Endothelial cell of umbilical vein (primary cell): Measurements from ENCODE around the gene ZBTB48.

Experiments
- CTCF ChIP-seq, 2 donors: IDR thresholded peaks; 1 replicate in 1 of 2; 2 replicates in 1 of 2; pipeline ENCODE4 v1.5.1; 2011; ENCODE audit warnings: low read length in 2 of 2, mild to moderate bottlenecking in 2 of 2, moderate library complexity in 2 of 2, control low read depth in 1 of 2, inconsistent platforms in 1 of 2, low read depth in 1 of 2; ENCODE audit not compliant: insufficient read depth in 1 of 2; ENCODE audit errors: extremely low read depth in 1 of 2
- EZH2 ChIP-seq: IDR thresholded peaks from 2 replicates; pipeline ENCODE4 v1.6.1; 2012; ENCODE audit warnings: borderline replicate concordance, low read depth, mild to moderate bottlenecking, moderate library complexity, low read length, inconsistent platforms; ENCODE audit not compliant: severe bottlenecking
- FOS ChIP-seq: IDR thresholded peaks from 2 replicates; pipeline ENCODE4 v1.6.1; 2011; ENCODE audit warnings: mild to moderate bottlenecking, low read length, moderate library complexity, borderline replicate concordance; ENCODE audit not compliant: insufficient read depth
- GATA2 ChIP-seq: IDR thresholded peaks from 2 replicates; pipeline ENCODE4 v1.7.0; 2011; ENCODE audit warnings: low read depth, mild to moderate bottlenecking, moderate library complexity, mixed read lengths, low read length; ENCODE audit not compliant: insufficient read length, insufficient read depth
- JUN ChIP-seq: IDR thresholded peaks from 2 replicates; pipeline ENCODE4 v1.6.1; 2011; ENCODE audit warnings: borderline replicate concordance, low read depth; ENCODE audit not compliant: insufficient read length, insufficient read depth
- MAX ChIP-seq: IDR thresholded peaks from 2 replicates; pipeline ENCODE4 v1.6.1; 2011; ENCODE audit not compliant: insufficient read depth, insufficient read length
- MYC ChIP-seq: IDR thresholded peaks from one replicate; pipeline ENCODE4 v1.6.1; 2011; ENCODE audit warnings: mild to moderate bottlenecking, low read depth, low read length
- POLR2A ChIP-seq: IDR thresholded peaks from 2 replicates; pipeline ENCODE4 v1.6.1; 2012; ENCODE audit warnings: low read depth, mild to moderate bottlenecking, control low read depth, low read length
- POLR2AphosphoS5 ChIP-seq: IDR thresholded peaks from 2 replicates; pipeline ENCODE4 v1.6.1; 2012; ENCODE audit warnings: low read depth, mild to moderate bottlenecking, control low read depth, low read length, moderate library complexity; ENCODE audit not compliant: insufficient read depth

- TF ChIP-seq CTCF (IDR thresholded peaks at IDR 0.05; ENCODE audit: extremely low read depth in 1 of 2, insufficient read depth in 1 of 2, low read depth in 1 of 2, low read length in 2 of 2): no peak
- TF ChIP-seq POLR2AphosphoS5: no peak
- TF ChIP-seq MYC: no peak
- no peak for TF ChIP-seq POLR2A
- TF ChIP-seq EZH2: no peak
- TF ChIP-seq JUN: no peak
- no peak for TF ChIP-seq MAX
- no peak for TF ChIP-seq GATA2
- TF ChIP-seq FOS: no peak
Measured at GRCh38 chr1:6554907-6555778, 24.7 kb upstream of the ZBTB48 start, which contains the start of gene TAS1R1.
